HG02623 (cell line): ENCODE measurements around the gene PDSS2.
"Not testable (repeated sequence)": the region's sequence is repeated elsewhere in the genome, so short reads cannot be mapped to it uniquely, and the experiment has no call there.

ENCODE experiments used
- ATAC-seq: cut with Tn5 transposase; IDR thresholded peaks from one replicate; pipeline ENCODE4 v1.9.1; 2021; ENCODE audit warnings: moderate library complexity; ENCODE audit not compliant: unreplicated experiment

The PDSS2 gene

GRCh38 chr6:107230448-107230847 is 228.9 kb downstream of the PDSS2 start:
- no peak for ATAC-seq

- no peak for ATAC-seq
Observed at GRCh38 chr6:107230024-107230423, 229.3 kb downstream of the PDSS2 start.

- ATAC-seq: no peak
Observed at GRCh38 chr6:107228754-107229153, 230.6 kb downstream of the PDSS2 start.

GRCh38 chr6:107221519-107221918 is 237.8 kb downstream of the PDSS2 start:
- ATAC-seq: no peak

- ATAC-seq: no peak
Observed at GRCh38 chr6:107219851-107220250, 239.5 kb downstream of the PDSS2 start.

DNA sequence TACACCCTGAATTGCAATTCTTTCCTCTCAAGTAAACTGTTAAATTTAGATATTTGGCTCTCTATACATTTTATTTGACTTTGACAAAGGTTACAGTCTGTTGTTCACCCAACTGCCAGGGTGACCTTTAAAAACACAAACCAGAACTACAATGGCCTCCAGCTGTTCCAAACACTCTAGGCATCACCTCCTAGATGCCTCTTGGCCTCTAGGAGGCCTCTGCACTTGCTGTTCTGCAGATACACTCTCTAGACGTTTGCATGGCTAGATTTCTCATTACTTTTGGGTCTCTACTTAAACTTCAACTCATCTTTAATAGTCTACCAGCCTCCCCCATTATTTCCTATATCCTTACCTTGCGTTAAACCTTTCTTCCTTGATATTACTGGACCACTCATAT is 241.2 kb downstream of the PDSS2 start:
- no peak for ATAC-seq

GRCh38 chr6:107217248-107217647 is 242.1 kb downstream of the PDSS2 start:
- no peak for ATAC-seq

- no peak for ATAC-seq
Observed at GRCh38 chr6:107216197-107216933, 243.0 kb downstream of the PDSS2 start.

GRCh38 chr6:107215334-107215733 is 244.0 kb downstream of the PDSS2 start:
- ATAC-seq: no peak

- ATAC-seq: no peak
Observed at GRCh38 chr6:107214655-107215054, 244.7 kb downstream of the PDSS2 start.

- ATAC-seq: no peak
Observed at GRCh38 chr6:107209406-107210305, 249.7 kb downstream of the PDSS2 start.

GRCh38 chr6:107207251-107207873 is 252.0 kb downstream of the PDSS2 start:
- no peak for ATAC-seq

DNA sequence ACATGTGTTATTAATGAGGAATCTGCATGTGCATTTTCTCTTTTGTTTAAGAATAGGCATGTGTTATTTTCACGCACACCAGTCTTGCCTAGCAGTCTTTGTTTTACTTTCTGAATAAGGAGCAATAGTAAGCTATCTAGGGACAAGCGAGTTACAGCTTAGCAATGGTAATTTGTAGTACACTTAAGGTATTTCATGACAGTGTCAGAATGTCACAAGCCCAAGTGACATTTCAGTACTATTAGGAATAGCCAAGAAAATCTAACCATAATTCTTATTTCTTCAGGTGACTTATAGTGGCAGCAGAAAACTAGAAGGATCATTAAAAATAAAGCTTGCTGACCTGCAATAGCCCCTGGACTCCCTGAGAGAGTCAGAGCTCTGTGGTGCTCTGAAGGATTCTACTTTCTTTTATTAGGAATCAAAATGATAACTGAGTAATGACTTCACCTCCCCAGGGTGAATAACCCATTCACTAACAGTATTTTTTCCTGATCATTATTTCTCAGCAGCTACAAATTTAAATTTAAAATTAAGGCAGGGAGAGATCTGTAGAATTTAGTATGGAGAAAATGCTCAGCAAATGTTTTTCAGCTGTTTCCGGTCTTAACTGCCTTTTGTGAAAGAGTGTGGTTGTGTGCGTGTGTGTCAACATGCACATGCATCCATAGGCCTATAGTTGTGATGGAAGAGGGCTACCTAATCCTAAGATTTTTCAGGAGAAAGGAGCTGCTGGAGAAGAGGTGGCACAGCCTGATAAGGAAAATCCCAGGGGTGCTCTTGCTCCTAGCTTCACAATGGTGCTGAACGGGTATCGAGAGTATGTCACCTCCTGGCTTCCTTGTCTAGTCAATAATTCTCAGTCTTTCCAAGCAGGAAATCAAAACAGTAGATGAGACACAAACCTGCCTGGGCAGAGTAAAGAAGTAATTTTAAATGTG is 254.0 kb downstream of the PDSS2 start:
- no peak for ATAC-seq

DNA sequence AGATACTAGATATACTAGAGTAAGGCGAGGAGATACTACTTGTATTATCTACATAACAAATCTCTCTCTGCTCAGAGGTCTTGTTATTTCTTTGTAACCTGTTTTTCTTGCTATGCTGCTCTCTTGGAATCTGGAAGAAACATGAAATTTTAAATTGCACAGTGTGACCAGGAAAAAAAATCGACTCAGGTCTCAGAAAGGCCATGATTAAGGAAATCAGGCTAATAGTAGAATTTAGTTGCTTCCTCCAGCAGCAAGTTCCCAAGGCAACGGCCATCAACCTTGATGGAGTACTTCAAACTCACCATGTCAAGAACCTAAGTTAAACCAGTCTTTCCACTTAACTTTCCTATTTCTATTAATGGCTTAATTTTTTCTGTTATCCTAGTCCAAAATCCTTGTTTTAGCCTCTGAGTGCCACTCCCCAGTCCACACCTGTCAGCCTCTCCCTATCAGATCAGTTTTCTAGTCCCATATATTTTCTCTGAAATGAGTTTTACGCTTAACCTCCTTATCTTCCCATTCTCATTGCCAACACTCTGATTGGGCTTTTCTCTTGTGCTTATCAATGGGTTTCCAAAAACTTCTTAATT is 256.4 kb downstream of the PDSS2 start:
- ATAC-seq: no peak

GRCh38 chr6:107198631-107199416 is 260.5 kb downstream of the PDSS2 start:
- ATAC-seq: no peak

GRCh38 chr6:107196152-107196551 is 263.2 kb downstream of the PDSS2 start:
- ATAC-seq: no peak

GRCh38 chr6:107194723-107195122 is 264.6 kb downstream of the PDSS2 start:
- ATAC-seq: not testable (repeated sequence)

GRCh38 chr6:107192830-107193229 is 266.5 kb downstream of the PDSS2 start:
- ATAC-seq: no peak

GRCh38 chr6:107187630-107188029 is 271.7 kb downstream of the PDSS2 start:
- ATAC-seq: no peak
